GM19193 (cell line): ENCODE data around the gene PSEN1.

Experiments
- POLR2A ChIP-seq: IDR thresholded peaks from 4 replicates; pipeline ENCODE4 v1.6.1; 2011; ENCODE audit not compliant: insufficient read depth, insufficient read length; ENCODE audit errors: extremely low read depth

The PSEN1 gene

DNA sequence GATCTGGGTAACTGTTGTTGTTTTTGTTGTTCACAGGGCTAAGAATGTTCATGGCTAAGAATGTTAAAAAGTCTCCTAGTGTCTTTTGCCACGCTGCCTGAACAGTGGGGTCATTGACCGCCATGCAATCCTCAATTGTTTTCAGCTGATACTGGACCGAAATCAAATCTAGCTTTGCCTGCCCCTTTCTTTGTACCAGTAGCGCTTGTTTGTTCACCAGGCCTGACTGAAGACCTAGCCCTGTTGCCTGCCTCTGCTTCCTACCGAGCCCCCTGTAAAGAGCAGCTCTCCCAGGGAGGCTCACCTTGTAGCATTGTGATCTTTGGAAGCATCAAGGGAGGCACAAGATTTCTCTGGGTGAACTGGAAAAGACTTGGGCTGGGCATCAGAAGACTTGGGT is 6.7 kb downstream of the PSEN1 start:
- no peak for TF ChIP-seq POLR2A

- TF ChIP-seq POLR2A, result no peak
Observed at GRCh38 chr14:73143617-73144016, 7.3 kb downstream of the PSEN1 start.

DNA sequence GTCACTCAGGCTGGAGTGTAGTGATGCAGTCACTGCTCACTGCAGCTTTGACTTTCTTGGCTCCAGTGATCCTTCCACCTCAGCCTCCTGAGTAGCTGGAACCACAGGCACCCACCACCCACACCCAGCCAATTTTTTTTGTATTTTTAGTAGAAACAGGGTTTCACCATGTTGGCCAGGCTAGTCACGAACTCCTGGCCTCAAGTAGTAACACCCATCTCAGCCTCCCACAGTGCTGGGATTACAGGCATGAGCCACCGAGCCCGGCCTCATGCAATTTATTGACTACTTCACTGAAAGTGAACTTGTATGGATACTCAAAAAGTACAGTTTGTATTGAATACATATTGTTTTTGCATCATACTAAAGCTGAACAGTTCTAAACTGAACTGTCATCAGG is 9.1 kb downstream of the PSEN1 start:
- no peak for TF ChIP-seq POLR2A

DNA sequence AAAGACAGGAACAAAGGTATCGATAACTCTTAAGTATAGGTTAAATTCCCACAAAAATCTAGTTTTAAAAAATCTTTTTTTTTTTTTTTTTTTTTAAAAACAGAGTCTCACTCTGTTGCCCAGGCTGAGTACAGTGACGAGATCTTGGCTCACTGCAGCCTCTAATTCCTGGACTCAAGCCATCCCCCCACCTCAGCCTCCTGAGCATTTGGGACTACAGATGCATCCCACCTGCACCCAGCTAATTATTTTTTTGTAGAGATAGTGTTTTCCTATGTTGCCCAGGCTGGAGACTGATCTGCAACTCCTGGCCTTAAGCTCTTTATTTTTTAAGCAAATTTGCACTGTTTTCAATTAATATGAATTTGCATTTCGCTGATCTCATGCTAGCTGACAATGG is 9.8 kb downstream of the PSEN1 start:
- TF ChIP-seq POLR2A, result no peak

GRCh38 chr14:73149753-73150152 is 13.4 kb downstream of the PSEN1 start:
- no peak for TF ChIP-seq POLR2A

GRCh38 chr14:73153272-73153671 is 17.0 kb downstream of the PSEN1 start:
- TF ChIP-seq POLR2A, result no peak

- TF ChIP-seq POLR2A, result no peak
Observed at GRCh38 chr14:73162251-73162650, 25.9 kb downstream of the PSEN1 start.

DNA sequence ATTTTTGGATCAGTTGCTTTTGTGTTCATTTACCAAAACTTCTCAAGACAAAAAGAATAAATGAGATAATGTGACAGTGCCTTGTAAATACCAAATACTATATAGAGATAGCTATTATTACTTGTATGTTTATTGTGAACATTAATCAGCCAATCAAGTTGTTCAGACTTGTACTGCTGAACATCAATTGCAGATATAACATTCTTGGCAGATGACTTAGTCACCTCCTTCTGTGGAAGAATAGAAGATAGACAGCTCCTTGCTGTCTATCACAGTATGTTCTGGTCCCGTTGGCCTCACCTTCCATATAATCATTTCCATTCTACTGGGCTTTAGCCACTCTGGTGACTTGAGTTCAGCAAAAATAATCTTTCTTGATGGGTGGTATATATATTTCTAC is 30.1 kb downstream of the PSEN1 start:
- TF ChIP-seq POLR2A, result no peak

GRCh38 chr14:73167727-73168126 is 31.4 kb downstream of the PSEN1 start:
- TF ChIP-seq POLR2A, result no peak

GRCh38 chr14:73168274-73168673 is 32.0 kb downstream of the PSEN1 start:
- no peak for TF ChIP-seq POLR2A

- no peak for TF ChIP-seq POLR2A
Observed at GRCh38 chr14:73168691-73169090, 32.4 kb downstream of the PSEN1 start.

DNA sequence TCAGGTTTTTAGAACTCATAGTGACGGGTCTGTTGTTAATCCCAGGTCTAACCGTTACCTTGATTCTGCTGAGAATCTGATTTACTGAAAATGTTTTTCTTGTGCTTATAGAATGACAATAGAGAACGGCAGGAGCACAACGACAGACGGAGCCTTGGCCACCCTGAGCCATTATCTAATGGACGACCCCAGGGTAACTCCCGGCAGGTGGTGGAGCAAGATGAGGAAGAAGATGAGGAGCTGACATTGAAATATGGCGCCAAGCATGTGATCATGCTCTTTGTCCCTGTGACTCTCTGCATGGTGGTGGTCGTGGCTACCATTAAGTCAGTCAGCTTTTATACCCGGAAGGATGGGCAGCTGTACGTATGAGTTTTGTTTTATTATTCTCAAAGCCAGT is 34.4 kb downstream of the PSEN1 start:
- TF ChIP-seq POLR2A, result no peak

DNA sequence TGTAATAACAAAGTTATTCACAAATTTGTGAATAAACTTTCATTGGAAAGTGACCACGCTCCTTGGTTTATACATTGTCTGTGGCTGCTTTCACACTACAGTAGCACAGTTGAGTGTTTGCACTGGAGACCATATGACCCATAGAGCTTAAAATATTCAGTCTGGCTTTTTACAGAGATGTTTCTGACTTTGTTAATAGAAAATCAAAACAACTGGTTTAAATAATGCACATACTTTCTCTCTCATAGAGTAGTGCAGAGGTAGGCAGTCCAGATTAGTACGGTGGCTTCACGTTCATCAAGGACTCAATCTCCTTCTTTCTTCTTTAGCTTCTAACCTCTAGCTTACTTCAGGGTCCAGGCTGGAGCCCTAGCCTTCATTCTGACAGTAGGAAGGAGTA is 36.2 kb downstream of the PSEN1 start:
- no peak for TF ChIP-seq POLR2A

GRCh38 chr14:73173092-73173735 is 36.9 kb downstream of the PSEN1 start:
- TF ChIP-seq POLR2A, result no peak

DNA sequence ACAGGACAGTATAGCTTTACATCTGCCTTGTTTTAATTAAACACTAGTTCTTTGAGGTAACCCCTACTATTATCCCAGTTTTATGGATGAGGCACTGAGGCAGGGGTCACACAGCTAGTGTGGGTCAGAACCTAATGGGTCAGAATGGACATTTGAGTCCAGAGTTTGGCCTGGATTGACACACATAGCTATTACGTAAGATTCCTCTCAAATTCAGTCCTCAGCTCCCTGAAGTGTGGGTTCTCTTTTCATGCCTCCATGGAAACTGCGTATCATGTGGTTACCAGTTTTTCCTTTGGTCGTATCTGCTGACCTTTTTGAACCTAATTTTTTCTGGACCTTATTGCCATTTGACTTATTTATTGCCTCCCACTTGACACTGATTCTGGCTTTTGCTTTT is 40.4 kb downstream of the PSEN1 start:
- TF ChIP-seq POLR2A, result no peak

- TF ChIP-seq POLR2A, result no peak
Observed at GRCh38 chr14:73180385-73180805, 44.1 kb downstream of the PSEN1 start.

GRCh38 chr14:73188501-73188911 is 52.2 kb downstream of the PSEN1 start:
- no peak for TF ChIP-seq POLR2A
